Parathyroid adenoma (tissue), 2 donors: ENCODE measurements around the gene PGA5.
"Not testable (repeated sequence)": the region's sequence is repeated elsewhere in the genome, so short reads cannot be mapped to it uniquely, and the experiment has no call there.

Source experiments
- H2AFZ ChIP-seq: fragments of 300-600 bp; sonication (generic); one replicate; pipeline ENCODE4 v1.7.0; 2017; ENCODE audit warnings: antibody characterized with exemption, mild to moderate bottlenecking
- H3K27ac ChIP-seq: fragments of 300-600 bp; sonication (generic); one replicate; pipeline ENCODE4 v1.7.0; 2017
- H3K27me3 ChIP-seq: fragments of 300-600 bp; sonication (generic); one replicate; pipeline ENCODE4 v1.7.0; 2017; ENCODE audit warnings: low read length; ENCODE audit not compliant: control insufficient read depth, insufficient read depth
- H3K36me3 ChIP-seq: fragments of 300-600 bp; sonication (generic); one replicate; pipeline ENCODE4 v1.7.0; 2017; ENCODE audit warnings: low read length; ENCODE audit not compliant: control insufficient read depth, insufficient read depth
- H3K4me1 ChIP-seq: fragments of 300-600 bp; sonication (generic); one replicate; pipeline ENCODE4 v1.7.0; 2017; ENCODE audit warnings: control low read depth
- H3K4me2 ChIP-seq: fragments of 300-600 bp; sonication (generic); one replicate; pipeline ENCODE4 v1.7.0; 2017; ENCODE audit warnings: low read length
- H3K4me3 ChIP-seq: fragments of 300-600 bp; sonication (generic); one replicate; pipeline ENCODE4 v1.7.0; 2017; ENCODE audit warnings: low read depth, low read length
- H3K79me2 ChIP-seq: fragments of 300-600 bp; sonication (generic); one replicate; pipeline ENCODE4 v1.7.0; 2017; ENCODE audit warnings: control low read depth
- H3K9ac ChIP-seq: fragments of 300-600 bp; sonication (generic); one replicate; pipeline ENCODE4 v1.7.0; 2017; ENCODE audit warnings: mild to moderate bottlenecking
- H3K9me3 ChIP-seq: fragments of 300-600 bp; sonication (generic); one replicate; pipeline ENCODE4 v1.7.0; 2017; ENCODE audit warnings: low read length; ENCODE audit not compliant: control insufficient read depth
- donor health status: primary hyperparathyroidism.

Gene PGA5

DNA sequence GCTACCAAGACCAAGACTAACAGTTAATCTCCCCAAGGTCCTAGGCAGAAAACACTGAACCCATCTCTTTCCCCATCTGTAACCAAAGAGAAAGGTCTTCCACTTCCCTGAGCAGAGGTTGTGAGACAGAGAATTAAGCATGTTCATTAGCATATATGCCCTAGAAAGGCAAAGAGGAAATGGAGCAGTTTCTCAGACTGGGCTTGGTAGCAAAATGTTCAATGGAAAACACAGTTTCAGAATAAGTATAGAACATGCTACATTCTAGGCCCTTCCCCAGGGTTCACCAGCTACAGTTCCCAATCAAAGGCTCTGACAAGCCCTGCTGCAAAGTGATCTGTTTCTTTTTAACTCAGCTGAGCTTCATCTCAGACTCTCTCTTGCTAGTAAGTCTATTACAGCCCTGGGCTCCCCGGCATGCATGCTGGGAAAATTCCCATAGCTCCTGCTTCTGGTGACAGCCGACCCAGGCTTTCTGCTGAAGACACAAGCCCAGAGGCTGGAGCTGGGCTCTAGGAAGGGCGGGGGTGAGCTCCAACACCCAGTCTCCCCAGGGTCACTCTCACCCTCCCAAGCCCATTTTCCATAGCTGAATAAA is 8.3 kb upstream of the PGA5 start:
- H3K79me2 ChIP-seq, H3K27me3 ChIP-seq, H3K4me3 ChIP-seq, H3K36me3 ChIP-seq, H3K4me2 ChIP-seq, H3K27ac ChIP-seq, H3K4me1 ChIP-seq, H3K9me3 ChIP-seq, H3K9ac ChIP-seq, H2AFZ ChIP-seq: not testable (repeated sequence)

DNA sequence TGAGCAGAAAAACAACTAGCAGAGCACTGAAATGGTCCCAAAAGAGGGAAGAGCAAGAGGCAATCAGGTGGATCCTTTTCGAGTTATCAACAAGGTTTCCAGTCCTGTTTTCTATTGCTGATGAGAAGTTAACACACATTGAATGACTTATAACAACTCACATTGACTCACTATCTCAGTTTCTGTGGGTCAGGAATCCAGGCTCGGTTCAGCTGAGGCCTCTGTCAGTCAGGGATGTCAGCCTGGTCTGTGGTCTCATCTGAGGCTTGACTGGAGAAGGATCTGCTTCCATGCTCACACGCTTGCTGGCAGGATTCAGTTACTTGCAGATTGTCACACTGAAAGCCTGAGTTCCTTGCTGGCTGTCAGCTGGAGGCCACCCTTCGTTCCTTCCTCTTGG is 3.8 kb upstream of the PGA5 start:
- H3K36me3 ChIP-seq, H3K79me2 ChIP-seq, H3K4me3 ChIP-seq, H3K27ac ChIP-seq, H2AFZ ChIP-seq, H3K27me3 ChIP-seq, H3K9me3 ChIP-seq, H3K4me2 ChIP-seq, H3K9ac ChIP-seq, H3K4me1 ChIP-seq: not testable (repeated sequence)

DNA sequence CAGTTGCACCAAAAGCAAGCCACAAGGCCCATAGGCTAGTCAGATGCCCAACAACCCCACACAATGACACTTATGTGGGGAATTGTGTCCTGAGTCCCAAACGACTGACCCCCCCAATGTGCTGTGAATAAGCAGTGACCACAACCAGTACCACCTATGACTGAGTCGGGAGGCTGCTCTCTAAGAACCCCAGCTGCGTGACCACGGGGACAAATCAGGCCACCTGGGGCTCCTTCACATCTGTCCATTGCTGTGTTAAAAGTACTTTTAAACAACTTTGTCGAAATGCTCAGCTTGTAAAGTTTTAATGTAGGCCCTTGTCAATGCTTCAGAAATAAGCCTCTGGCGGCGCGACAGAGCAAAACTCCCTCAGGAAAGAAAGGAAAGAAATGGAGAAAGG is 687 bp upstream of the PGA5 start:
- H3K9ac ChIP-seq, H3K4me3 ChIP-seq, H3K4me1 ChIP-seq, H3K36me3 ChIP-seq, H2AFZ ChIP-seq, H3K27ac ChIP-seq, H3K9me3 ChIP-seq, H3K79me2 ChIP-seq, H3K4me2 ChIP-seq, H3K27me3 ChIP-seq: not testable (repeated sequence)

DNA sequence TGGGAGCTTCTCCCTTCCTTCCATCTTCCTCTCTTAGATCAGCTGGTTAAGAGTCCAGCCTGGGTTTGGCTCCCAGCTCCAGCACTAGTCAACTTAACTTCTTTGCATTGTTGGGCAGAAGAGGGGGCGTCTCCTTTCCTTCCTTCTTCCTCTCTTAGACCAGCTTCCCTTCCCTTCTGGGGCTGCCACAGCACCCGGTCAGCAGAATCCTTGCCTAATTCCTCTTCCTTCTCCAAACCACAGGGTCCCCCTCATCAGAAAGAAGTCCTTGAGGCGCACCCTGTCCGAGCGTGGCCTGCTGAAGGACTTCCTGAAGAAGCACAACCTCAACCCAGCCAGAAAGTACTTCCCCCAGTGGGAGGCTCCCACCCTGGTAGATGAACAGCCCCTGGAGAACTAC is 551 bp downstream of the PGA5 start:
- H3K9ac ChIP-seq, H3K4me3 ChIP-seq, H3K4me2 ChIP-seq, H3K9me3 ChIP-seq, H3K79me2 ChIP-seq, H3K27ac ChIP-seq, H3K36me3 ChIP-seq, H3K27me3 ChIP-seq, H3K4me1 ChIP-seq, H2AFZ ChIP-seq: not testable (repeated sequence)

DNA sequence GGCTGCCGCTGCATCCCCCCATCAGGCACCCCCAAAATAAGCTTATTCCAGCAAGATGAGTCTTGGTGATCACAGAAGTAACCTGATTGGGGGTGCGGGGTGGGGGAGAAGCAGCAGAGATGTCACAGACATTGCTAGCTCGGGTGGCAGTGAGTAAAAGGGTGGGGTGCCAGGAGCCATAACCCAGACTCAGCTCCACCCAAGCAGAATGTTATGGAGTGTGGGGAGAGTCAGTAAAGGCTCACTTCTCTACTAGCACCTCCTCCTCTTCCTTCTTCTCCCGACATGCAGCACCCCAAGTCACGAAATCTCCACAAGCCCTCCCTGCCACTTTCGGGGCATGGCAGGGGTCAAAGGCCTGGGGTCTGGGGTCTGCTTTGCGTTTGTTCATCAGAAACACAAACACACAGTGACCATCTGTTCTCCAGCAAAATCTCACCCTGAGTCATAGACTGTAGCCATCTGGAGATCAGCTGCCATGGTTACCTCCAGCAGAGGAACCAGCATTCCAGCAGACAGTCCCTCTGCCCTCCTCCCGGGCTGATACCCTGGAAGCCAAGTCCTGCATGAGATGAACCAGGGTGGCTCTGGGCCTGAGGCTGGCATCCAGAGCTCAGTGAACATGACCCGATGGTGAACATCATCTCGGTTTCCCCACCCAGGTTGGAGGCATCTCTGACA is 4.4 kb downstream of the PGA5 start:
- H3K9ac ChIP-seq, H2AFZ ChIP-seq, H3K4me3 ChIP-seq, H3K27me3 ChIP-seq, H3K4me2 ChIP-seq, H3K79me2 ChIP-seq, H3K9me3 ChIP-seq, H3K4me1 ChIP-seq, H3K36me3 ChIP-seq, H3K27ac ChIP-seq: not testable (repeated sequence)

DNA sequence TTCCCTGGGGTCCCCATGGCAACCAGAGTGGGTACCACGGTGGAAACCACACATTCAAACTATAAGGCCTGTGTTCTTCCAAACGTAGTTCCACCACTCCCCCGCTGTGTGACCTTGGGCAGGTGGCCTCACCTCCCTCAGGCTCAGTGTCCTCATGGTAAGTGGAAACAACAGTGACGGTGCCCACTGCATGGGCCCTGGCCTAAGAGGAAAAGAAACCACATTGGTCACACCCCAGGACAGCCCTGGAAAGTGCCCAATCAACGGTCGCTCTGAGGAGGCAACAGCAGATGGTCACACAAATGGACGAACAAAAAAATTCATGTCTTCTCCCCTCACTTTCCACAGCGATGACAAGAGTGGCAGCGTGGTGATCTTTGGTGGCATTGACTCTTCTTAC is 7.1 kb downstream of the PGA5 start:
- H3K79me2 ChIP-seq, H3K9ac ChIP-seq, H3K27me3 ChIP-seq, H3K4me2 ChIP-seq, H2AFZ ChIP-seq, H3K4me3 ChIP-seq, H3K27ac ChIP-seq, H3K36me3 ChIP-seq, H3K9me3 ChIP-seq, H3K4me1 ChIP-seq: not testable (repeated sequence)

DNA sequence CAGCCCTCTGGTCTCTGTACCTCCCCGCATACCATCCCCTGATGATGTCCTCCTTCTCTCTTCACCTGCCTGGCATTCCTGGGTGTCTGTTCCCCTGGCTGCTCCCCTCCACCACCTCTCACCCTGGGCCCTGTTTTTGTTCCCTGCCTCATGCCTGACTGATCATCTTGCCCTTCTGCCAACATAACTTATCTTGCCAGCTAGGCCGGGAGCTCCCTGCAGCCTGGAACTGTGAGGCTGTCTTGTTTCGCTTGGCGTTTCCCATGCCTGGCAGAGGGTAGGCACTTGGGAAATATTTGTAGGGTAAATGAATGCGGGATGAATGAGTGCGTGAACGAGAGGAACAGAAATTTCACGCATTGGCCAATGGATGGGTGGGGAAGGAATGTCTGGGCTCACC is 8.2 kb downstream of the PGA5 start:
- not testable (repeated sequence) for H3K9ac ChIP-seq, H3K36me3 ChIP-seq, H3K9me3 ChIP-seq, H3K4me3 ChIP-seq, H2AFZ ChIP-seq, H3K27ac ChIP-seq, H3K27me3 ChIP-seq, H3K79me2 ChIP-seq, H3K4me1 ChIP-seq, H3K4me2 ChIP-seq

DNA sequence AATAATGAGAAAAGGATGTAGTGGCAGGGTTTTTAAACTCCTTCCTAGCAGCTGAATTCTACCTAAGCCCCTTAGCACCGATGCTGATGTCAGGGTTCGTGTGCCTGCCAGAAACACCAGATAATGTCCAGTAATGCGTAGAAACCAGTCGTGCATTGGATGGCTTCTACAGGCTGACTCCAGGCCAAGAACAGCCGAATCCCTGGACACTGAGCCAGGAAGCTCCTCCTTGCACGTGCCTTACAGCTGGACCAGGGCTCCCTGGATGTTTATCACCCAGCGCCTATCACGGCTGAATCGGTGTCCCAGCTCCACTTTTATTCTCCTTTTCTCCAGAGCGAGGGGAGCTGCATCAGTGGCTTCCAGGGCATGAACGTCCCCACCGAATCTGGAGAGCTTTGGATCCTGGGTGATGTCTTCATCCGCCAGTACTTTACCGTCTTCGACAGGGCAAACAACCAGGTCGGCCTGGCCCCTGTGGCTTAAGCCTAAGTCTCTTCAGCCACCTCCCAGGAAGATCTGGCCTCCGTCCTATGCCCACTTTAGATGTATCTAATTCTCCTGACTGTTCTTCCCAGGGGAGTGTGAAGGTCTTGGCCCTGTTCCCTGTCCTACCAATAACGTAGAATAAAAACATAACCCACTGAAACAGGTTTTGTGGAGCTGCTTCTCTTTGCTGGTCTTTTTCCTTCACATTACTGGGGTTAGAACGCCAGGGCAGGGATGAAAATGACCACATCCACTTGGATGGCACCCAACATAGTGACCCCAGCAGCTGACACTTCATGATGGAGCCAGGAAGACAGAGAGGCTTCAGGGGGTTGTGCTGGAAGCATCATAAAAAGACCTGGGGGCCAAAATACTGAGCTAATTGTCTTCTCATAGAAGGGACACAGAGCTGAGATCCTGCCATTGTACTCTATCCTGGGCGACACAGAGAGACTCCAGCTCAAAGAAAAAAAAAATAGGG is 10.1 kb downstream of the PGA5 start:
- not testable (repeated sequence) for H3K27ac ChIP-seq, H3K4me3 ChIP-seq, H3K4me1 ChIP-seq, H3K36me3 ChIP-seq, H3K9ac ChIP-seq, H3K79me2 ChIP-seq, H3K27me3 ChIP-seq, H2AFZ ChIP-seq, H3K9me3 ChIP-seq, H3K4me2 ChIP-seq

DNA sequence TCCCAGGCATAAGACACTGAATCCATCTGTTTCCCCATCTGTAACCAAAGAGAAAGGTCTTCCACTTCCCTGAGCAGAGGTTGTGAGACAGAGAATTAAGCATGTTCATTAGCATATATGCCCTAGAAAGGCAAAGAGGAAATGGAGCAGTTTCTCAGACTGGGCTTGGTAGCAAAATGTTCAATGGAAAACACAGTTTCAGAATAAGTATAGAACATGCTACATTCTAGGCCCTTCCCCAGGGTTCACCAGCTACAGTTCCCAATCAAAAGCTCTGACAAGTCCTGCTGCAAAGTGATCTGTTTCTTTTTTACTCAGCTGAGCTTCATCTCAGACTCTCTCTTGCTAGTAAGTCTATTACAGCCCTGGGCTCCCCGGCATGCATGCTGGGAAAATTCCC is 11.4 kb downstream of the PGA5 start:
- H3K4me3 ChIP-seq, H2AFZ ChIP-seq, H3K79me2 ChIP-seq, H3K27me3 ChIP-seq, H3K36me3 ChIP-seq, H3K4me2 ChIP-seq, H3K4me1 ChIP-seq, H3K27ac ChIP-seq, H3K9me3 ChIP-seq, H3K9ac ChIP-seq: not testable (repeated sequence)
